Endothelial cell (in vitro differentiated cells): ENCODE data around the gene C19orf44. TPM values are rescaled to one million over a fixed set of nuclear protein-coding genes. Genes with fewer than 3 reads are reported as not detected.

Experiments used
- DNase-seq: peaks from one replicate; pipeline ENCODE4 v3.0.0; 2021; ENCODE audit warnings: low spot score
- H3K27ac Mint-ChIP-seq: one replicate; pipeline ENCODE4 v1.8.0; 2021; ENCODE audit warnings: mixed read lengths, inconsistent platforms; ENCODE audit not compliant: unreplicated experiment
- H3K27me3 Mint-ChIP-seq: one replicate; pipeline ENCODE4 v1.8.0; 2021; ENCODE audit warnings: mild to moderate bottlenecking, moderate library complexity, mixed read lengths, inconsistent platforms; ENCODE audit not compliant: unreplicated experiment
- H3K36me3 Mint-ChIP-seq: one replicate; pipeline ENCODE4 v1.8.0; 2021; ENCODE audit warnings: mild to moderate bottlenecking, low read depth, mixed read lengths, inconsistent platforms; ENCODE audit not compliant: unreplicated experiment
- H3K4me1 Mint-ChIP-seq: one replicate; pipeline ENCODE4 v1.8.0; 2021; ENCODE audit warnings: mild to moderate bottlenecking, mixed read lengths, inconsistent platforms; ENCODE audit not compliant: unreplicated experiment
- H3K4me3 Mint-ChIP-seq: one replicate; pipeline ENCODE4 v1.8.0; 2021; ENCODE audit warnings: mild to moderate bottlenecking, mixed read lengths, inconsistent platforms; ENCODE audit not compliant: unreplicated experiment
- H3K9me3 Mint-ChIP-seq: one replicate; pipeline ENCODE4 v1.8.0; 2021; ENCODE audit warnings: mixed read lengths, inconsistent platforms; ENCODE audit not compliant: unreplicated experiment
- total RNA-seq: library from RNA; stranded (reverse); fragmentation: NEBNext Ultra II Directional; extraction: Animal tissue kit (Norgen Biotek cat#: 25700); gene quantifications from one replicate; pipeline ENCODE4 v1.2.1, GENCODE V29; 2021; ENCODE audit not compliant: unreplicated experiment
- TF ChIP-seq, protein P1 (sequence below): fragments of 200-600 bp; sonication (generic); IDR thresholded peaks from one replicate; pipeline ENCODE4 v1.5.0; 2021; ENCODE audit warnings: antibody characterized with exemption; ENCODE audit not compliant: unreplicated experiment

C19orf44 gene
- total RNA-seq, 1 donor from 2014 or later: 3.7 TPM

DNA sequence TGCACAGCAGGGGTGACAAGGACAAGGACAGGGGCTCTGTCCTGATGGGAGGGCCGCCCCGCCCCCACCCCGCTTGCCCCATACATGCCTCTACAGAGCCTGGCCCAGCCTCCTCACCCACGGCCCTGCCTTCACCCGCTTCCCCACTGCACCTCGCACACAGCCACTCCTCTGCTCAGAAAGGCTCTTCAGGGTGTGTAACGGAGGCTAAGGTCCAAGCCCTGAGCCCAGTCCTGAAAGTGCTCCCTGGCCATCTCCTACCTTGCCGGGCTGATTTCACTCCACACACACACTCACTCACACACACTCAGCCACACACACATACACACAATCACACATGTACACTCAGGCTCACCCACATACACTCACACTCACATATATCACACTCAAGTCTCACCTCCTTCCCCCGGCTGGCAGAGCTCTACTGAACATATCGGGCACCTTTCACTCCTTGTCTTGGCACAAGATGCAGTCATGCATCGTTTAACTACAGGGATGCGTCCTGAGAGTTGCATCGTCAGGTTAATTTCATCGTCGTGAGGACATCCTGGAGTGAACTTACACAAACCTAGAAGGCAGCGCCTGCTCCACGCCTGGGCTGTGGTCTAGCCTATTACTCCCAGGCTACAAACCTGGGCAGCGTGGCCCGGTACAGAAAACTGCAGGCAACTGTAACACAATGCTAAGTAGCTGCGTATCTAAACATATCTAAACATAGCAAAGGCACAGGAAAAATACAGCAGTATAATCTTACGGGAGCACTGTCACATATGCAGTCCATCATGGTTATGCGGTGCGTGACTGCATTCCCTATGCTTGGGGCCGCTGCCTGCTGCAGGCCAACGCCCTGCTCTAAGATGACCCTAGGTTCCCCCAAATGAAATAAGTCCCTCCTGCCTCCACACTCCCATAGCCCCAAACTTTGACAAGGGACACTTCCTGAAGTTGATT, 37.5 kb upstream of the C19orf44 start:
- H3K9me3 Mint-ChIP-seq: no peaks in the 10 kb centered on the region
- H3K4me1 Mint-ChIP-seq: peaks cover 32% of the 10 kb centered on the region
- DNase-seq: no peak
- peaks cover 11% of the 10 kb centered on the region for H3K27me3 Mint-ChIP-seq
- peak overlapping the region; percentile 1 for H3K27ac Mint-ChIP-seq
- H3K4me3 Mint-ChIP-seq: peak overlapping the region; percentile 1
- H3K36me3 Mint-ChIP-seq: peaks cover 4% of the 10 kb centered on the region
- TF ChIP-seq, protein P1, sequence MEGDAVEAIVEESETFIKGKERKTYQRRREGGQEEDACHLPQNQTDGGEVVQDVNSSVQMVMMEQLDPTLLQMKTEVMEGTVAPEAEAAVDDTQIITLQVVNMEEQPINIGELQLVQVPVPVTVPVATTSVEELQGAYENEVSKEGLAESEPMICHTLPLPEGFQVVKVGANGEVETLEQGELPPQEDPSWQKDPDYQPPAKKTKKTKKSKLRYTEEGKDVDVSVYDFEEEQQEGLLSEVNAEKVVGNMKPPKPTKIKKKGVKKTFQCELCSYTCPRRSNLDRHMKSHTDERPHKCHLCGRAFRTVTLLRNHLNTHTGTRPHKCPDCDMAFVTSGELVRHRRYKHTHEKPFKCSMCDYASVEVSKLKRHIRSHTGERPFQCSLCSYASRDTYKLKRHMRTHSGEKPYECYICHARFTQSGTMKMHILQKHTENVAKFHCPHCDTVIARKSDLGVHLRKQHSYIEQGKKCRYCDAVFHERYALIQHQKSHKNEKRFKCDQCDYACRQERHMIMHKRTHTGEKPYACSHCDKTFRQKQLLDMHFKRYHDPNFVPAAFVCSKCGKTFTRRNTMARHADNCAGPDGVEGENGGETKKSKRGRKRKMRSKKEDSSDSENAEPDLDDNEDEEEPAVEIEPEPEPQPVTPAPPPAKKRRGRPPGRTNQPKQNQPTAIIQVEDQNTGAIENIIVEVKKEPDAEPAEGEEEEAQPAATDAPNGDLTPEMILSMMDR: no peak

GRCh38 chr19:16459680-16460079, 36.5 kb upstream of the C19orf44 start:
- Mint-ChIP-seq H3K9me3 (no peaks in the 10 kb centered on the region), H3K4me1 (peaks cover 38% of the 10 kb centered on the region), H3K4me3 (no peak overlapping the region), H3K27ac (no peak overlapping the region), H3K36me3 (peaks cover 9% of the 10 kb centered on the region), H3K27me3 (peaks cover 8% of the 10 kb centered on the region)
- DNase-seq: no peak
- TF ChIP-seq, protein P1: no peak

DNA sequence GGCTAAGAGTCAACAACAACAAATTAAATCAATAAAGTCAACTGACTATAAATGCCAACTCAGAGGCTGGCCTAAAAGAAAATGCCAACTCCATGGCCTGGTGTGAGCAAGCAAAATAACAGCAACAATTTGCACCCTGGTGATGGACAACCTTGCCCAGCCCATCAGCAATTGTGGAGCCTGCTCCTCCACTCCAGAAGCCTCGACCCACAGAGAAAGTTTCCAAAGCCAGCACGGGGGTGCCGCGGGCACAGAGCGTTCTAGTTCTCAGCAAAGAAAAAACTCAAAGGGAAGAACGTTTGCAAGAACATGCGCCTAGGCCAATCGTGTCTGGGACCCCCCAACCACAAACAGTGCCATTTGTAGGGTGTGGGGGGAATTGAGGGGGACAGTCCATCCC, 35.7 kb upstream of the C19orf44 start:
- peaks cover 14% of the 10 kb centered on the region for H3K27me3 Mint-ChIP-seq
- H3K4me1 Mint-ChIP-seq: peaks cover 38% of the 10 kb centered on the region
- no peaks in the 10 kb centered on the region for H3K9me3 Mint-ChIP-seq
- TF ChIP-seq, protein P1: no peak
- no peak overlapping the region for H3K4me3 Mint-ChIP-seq
- no peak for DNase-seq
- H3K36me3 Mint-ChIP-seq: peaks cover 9% of the 10 kb centered on the region
- no peak overlapping the region for H3K27ac Mint-ChIP-seq

DNA sequence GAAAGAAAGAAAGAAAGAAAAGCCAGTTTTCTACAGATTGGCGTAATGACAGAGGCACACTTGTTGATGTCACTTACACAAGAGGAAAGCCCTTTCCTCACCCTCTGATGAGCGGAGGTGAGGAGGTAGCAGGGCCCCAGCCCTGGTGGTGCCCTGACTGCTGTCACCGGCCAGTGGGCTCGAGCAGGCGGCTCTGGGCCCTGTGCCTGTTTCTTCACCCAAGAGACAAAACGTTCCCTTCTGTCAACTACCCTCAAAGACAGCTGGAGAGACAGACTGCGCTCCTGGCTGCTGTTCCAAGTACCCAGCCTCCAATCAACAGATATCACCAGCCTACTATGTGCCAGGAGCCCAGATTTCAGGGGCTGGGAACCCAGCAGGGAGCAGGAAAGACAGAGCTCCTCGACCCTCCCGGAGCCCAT, 34.6 kb upstream of the C19orf44 start:
- Mint-ChIP-seq H3K27me3 (peaks cover 18% of the 10 kb centered on the region), H3K27ac (no peak overlapping the region), H3K36me3 (peaks cover 9% of the 10 kb centered on the region), H3K4me3 (no peak overlapping the region), H3K9me3 (no peaks in the 10 kb centered on the region), H3K4me1 (peaks cover 36% of the 10 kb centered on the region)
- TF ChIP-seq, protein P1: no peak
- DNase-seq: no peak

DNA sequence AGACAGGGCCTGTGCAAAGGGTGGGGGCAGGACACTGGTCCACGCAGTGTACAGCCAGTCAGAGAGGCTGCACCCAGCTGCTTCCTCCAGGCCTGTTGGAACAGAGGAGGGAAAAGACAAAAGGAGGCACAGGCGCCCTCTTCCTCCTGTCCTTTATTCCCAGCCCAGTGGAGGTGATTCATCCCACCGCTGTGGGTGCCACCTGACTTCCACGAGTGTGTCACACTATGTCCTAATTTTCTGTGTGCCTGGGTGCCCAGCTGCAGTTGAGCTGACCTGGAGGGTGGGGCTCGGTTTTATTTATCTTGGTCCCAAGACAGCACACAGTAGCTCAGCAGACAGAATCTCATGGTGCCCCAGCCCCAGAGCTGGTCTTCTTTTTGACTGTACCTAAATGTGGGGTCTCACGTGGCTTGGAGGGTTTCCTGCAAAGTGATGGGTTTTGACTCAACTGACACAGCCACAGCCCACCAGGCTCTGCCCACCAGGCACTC, 33.4 kb upstream of the C19orf44 start:
- TF ChIP-seq, protein P1: no peak
- Mint-ChIP-seq H3K27me3 (peaks cover 15% of the 10 kb centered on the region), H3K36me3 (peaks cover 9% of the 10 kb centered on the region), H3K4me1 (peaks cover 27% of the 10 kb centered on the region), H3K27ac (no peak overlapping the region), H3K9me3 (no peaks in the 10 kb centered on the region), H3K4me3 (no peak overlapping the region)
- no peak for DNase-seq
